Stimulated activated CD4-positive, alpha-beta T cell treated with anti-CD3 and anti-CD28 coated beads, TNF-alpha, amount 100 ng/mL, for 4 hours (primary cell): ENCODE data around the gene CEACAM16.
"Not testable (repeated sequence)": the region's sequence is repeated elsewhere in the genome, so short reads cannot be mapped to it uniquely, and the experiment has no call there.

ENCODE experiments used
- DNase-seq, 3 experiments: peaks; one replicate each; pipeline ENCODE4 v3.0.0-alpha.2; 2020; ENCODE audit warnings: low read depth in 3 of 3

Gene CEACAM16

GRCh38 chr19:44698492-44699201 lies at the start of gene CEACAM16:
Gene CEACAM16, plus strand, starts transcription at chr19:44699151. Its CDS starts 2,306 bp downstream, at chr19:44701457.
- DNase-seq, result no peak

GRCh38 chr19:44649578-44650145 lies 49.3 kb upstream of the CEACAM16 start:
- no peak for DNase-seq

- no peak for DNase-seq
Measured at GRCh38 chr19:44653343-44653742, 45.6 kb upstream of the CEACAM16 start.

GRCh38 chr19:44653977-44654774 lies 44.8 kb upstream of the CEACAM16 start:
- peak; percentile 17 to 53 (median 46) for DNase-seq

- peak; percentile 38 to 51 (median 44) for DNase-seq
Measured at GRCh38 chr19:44657211-44657921, 41.6 kb upstream of the CEACAM16 start.

GRCh38 chr19:44658069-44658733 lies 40.8 kb upstream of the CEACAM16 start:
- no peak for DNase-seq

GRCh38 chr19:44660081-44660480 lies 38.9 kb upstream of the CEACAM16 start:
- no peak for DNase-seq

DNA sequence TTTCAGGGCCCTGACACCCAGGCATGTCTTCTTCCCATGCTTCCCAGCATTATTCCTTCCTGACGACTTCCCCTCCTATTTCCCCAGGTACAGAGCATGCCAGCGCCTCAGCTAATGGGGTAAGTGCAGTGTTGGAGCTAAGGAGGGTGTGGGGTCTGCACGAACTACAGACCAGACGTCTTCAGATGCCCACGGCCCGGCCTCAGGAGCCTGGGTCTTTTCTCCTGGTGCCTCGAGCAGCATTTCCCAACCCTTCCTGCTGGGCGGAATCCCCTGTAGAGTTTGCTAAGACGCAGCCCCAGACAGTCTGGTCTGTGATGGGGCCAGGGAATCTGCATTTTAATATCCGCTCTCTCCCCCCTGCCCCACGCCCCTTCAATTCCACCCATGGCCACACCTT lies 37.7 kb upstream of the CEACAM16 start:
- DNase-seq, result no peak

DNA sequence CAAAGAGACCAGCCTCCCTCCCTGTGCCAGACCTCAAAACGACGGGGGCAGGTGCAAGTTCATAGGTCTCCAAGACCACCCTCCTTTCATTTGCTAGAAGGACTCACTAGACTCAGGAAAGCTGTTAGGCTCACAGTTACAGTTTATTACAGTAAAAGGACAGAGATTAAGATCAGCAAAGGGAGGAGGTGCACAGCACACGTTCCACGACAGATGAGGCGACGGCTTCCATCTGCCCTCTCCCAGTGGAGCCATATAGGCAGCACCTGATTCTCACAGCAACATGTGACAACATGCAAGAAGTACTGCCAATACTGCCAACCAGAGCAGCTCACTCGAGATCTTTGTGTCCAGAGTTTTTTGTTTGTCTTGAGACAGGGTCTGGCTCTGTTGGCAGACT lies 37.0 kb upstream of the CEACAM16 start:
- no peak for DNase-seq

GRCh38 chr19:44662691-44663385 lies 36.1 kb upstream of the CEACAM16 start:
- no peak for DNase-seq

DNA sequence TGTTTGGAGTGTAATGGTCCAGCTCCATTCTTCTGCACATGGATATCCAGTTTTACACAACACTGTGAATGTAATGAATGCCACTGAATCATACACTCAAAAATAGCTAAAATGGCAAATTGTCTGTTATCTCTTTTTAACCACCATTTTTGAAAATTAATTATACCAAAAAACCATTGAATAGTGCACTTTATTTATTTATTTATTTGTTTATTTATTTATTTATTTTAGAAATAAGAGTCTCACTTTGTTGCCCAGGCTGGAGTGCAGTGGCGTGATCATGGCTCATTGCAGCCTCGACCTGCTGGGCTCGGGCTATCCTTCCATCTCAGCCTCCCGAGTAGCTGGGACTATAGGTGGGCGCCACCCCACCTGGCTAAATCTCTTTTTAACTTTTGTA lies 35.0 kb upstream of the CEACAM16 start:
- no peak for DNase-seq

DNA sequence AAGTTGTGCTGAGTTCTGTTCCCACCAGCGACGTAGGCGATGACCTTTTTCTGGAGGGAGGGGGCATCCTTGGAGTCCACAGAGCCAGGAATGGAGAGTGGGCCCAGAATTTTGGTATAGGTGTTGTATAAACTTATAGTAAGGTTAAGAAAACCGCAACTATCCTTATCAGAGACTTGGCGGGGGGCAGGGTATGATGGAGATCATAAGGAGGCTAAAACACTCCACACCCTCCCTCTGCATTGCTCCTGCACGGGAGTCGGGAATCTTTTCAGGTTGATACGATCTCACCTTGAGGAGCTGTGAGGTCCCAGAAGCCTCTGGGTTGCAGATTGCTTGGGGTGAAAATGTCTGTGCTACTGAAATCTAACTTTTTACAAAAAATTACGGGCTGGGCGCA lies 34.0 kb upstream of the CEACAM16 start:
- DNase-seq, result no peak

DNA sequence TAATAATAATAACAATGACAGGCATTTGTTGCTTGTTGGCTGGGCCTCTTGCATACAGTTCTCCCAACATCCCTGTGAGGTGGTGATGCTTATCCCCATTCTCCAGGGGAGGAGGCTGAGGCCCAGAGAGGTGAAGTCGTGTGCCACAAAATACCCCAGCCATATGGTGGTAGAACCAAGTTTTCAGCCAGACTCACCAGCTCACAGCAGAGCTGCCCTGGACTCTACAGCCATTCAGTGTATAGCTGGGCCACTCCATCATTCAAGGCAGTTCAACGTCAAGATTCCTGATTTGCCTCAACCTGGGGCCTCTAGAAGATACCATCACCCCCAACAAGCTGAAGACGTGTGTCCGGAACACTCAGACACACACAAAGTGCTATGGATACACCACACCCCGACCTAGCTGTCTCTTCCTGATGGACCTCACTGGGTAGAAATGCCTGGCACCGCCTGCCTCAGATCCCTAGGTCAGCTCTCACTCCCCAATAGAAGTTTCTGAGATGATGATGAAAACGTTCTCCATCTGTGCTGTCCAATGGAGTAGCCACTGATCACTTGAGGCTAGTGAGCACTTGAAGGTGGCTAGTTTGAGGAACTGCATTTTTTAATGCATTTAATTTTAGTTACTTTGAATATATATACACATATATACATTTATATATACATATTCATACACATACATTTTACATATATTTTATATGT lies 31.9 kb upstream of the CEACAM16 start:
- DNase-seq, result no peak

GRCh38 chr19:44668985-44669764 lies 29.8 kb upstream of the CEACAM16 start:
- DNase-seq, result no peak

DNA sequence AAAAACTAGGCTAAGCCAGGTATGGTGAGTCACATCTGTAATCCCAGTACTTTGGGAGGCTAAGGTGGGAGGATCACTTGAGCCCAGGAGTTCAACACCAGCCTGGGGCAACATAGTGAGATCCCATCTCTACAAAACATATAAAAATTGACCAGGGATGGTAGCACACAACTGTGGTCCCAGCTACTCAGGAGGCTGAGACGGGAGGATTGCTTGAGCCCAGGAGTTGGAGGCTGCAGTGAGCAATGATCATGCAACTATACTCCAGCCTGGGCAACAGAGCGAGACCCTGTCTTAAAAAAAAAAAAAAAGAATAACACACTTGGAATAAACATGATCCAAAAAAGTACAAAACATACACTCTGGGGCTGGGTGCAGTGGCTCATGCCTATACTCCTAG lies 28.9 kb upstream of the CEACAM16 start:
- not testable (repeated sequence) for DNase-seq

- DNase-seq, result no peak
Measured at GRCh38 chr19:44671400-44671799, 27.6 kb upstream of the CEACAM16 start, which contains the start of gene CEACAM19. Gene CEACAM19, plus strand, starts transcription at chr19:44671482. Its CDS starts 450 bp downstream, at chr19:44671932.

DNA sequence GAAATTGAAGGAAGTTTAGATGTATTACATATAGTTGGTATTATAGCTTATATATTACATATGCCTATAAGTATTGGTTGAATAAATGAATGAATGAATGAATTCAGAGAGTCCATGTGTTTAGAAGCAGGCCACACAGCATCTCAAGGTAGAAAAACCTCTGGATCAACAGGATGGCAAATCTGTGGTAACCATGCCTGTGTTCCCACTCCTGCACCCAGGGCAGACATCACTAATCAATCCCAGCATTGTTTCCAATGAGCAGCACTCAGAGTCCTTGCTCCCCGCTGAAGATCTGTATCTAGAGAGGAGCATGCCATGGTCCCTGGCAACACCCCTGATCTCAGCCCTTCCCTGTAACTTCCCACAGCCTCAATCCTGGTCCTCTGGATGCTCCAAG lies 26.7 kb upstream of the CEACAM16 start:
- DNase-seq, result no peak

GRCh38 chr19:44673510-44673909 lies 25.4 kb upstream of the CEACAM16 start:
- no peak for DNase-seq

DNA sequence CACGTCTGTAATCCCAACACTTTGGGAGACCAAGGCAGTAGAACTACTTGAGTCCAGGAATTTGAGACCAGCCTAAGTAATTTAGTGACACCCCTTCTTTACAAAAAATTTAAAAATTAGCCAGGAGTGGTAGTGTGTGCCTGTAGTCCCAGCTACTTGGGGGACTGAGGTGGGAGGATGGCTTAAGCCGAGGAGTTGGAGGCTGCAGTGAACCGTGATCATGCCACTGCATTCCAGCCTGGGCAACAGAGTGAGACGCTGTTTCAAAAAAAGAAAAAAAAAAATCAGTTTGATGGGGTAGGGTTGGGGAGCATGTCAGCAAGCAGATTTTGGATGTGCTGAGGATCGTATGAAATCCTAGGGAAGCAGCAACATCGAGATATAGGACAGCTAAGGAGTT lies 23.4 kb upstream of the CEACAM16 start:
- no peak for DNase-seq
